SKM-1 treated with dmso at 0.1 percent for 144 hours (cell line): ENCODE data around the gene PAPPA2.
"Not testable (repeated sequence)": the region's sequence is repeated elsewhere in the genome, so short reads cannot be mapped to it uniquely, and the experiment has no call there.

Experiments
- DNase-seq: peaks from one replicate; lab custom pipeline; 2025; ENCODE audit not compliant: unreplicated experiment; lab: John Stamatoyannopoulos, UW

PAPPA2 gene

GRCh38 chr1:176602388-176603004, 139.5 kb downstream of the PAPPA2 start:
- no peak for DNase-seq

- no peak for DNase-seq
Observed at GRCh38 chr1:176603696-176604095, 140.7 kb downstream of the PAPPA2 start.

GRCh38 chr1:176604461-176604860, 141.5 kb downstream of the PAPPA2 start:
- DNase-seq, result no peak

- DNase-seq, result no peak
Observed at GRCh38 chr1:176605176-176605575, 142.2 kb downstream of the PAPPA2 start.

GRCh38 chr1:176609556-176610408, 146.8 kb downstream of the PAPPA2 start:
- DNase-seq, result no peak

- no peak for DNase-seq
Observed at GRCh38 chr1:176612791-176613190, 149.8 kb downstream of the PAPPA2 start.

GRCh38 chr1:176617881-176618280, 154.9 kb downstream of the PAPPA2 start:
- no peak for DNase-seq

GRCh38 chr1:176619261-176619660, 156.3 kb downstream of the PAPPA2 start:
- DNase-seq, result no peak

- no peak for DNase-seq
Observed at GRCh38 chr1:176625365-176625764, 162.4 kb downstream of the PAPPA2 start.

- DNase-seq, result no peak
Observed at GRCh38 chr1:176626572-176627061, 163.6 kb downstream of the PAPPA2 start.

GRCh38 chr1:176628775-176629174, 165.8 kb downstream of the PAPPA2 start:
- no peak for DNase-seq

GRCh38 chr1:176634733-176635132, 171.8 kb downstream of the PAPPA2 start:
- DNase-seq, result not testable (repeated sequence)

GRCh38 chr1:176638713-176639526, 175.9 kb downstream of the PAPPA2 start:
- DNase-seq, result no peak

- no peak for DNase-seq
Observed at GRCh38 chr1:176643536-176643935, 180.6 kb downstream of the PAPPA2 start.

- no peak for DNase-seq
Observed at GRCh38 chr1:176648556-176648955, 185.6 kb downstream of the PAPPA2 start.

- no peak for DNase-seq
Observed at GRCh38 chr1:176656257-176656995, 193.5 kb downstream of the PAPPA2 start.

- no peak for DNase-seq
Observed at GRCh38 chr1:176669782-176670181, 206.8 kb downstream of the PAPPA2 start.

GRCh38 chr1:176670853-176671252, 207.9 kb downstream of the PAPPA2 start:
- no peak for DNase-seq

- no peak for DNase-seq
Observed at GRCh38 chr1:176682830-176683535, 220.0 kb downstream of the PAPPA2 start.
